Stimulated activated CD8-positive, alpha-beta memory T cell treated with anti-CD3 and anti-CD28 coated beads, Interleukin-15, amount 100 ng/mL, for 1 hour (primary cell): ENCODE measurements around the gene EOMES.

Source experiments
- DNase-seq: peaks from one replicate; pipeline ENCODE4 v3.0.0-alpha.2; 2020; ENCODE audit warnings: low read depth

The EOMES gene

DNA sequence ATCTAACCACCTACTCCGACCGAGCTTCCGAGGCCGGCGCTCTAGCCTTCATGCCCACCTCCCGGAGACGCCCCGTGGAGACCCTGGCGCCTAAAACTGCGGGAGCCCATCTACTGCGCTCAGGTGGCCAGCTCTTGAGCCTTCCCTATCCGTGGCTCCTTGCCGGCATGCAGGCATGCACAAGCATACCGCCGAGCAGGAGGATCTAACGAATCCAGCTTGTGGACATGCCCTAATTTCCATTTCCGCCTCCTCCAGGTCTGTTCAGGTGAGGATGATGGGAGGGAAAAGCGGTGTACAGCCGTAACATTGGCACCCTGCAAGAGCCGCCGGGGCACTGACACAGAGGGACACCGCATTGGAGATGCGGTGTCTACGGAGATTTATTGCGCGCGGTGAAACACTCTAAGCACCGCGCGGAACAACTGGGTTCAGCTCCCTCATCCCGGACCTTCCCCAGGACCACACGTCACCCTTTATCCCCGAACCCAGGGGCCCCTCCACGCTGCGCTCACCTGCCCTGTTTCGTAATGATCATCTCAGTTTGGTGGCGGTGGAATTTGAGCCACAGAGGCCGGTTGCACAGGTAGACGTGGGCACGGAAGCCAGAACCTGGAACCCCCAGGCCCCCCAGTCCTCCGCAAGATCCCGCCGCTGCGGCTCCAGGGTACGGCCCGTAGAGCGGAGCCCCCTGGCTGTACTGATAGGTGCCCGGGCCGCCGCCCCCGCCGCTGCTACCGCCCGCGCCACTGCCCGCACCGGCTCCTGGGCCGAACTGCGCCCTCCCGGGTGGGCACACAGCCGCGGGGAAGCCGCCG, 1.0 kb downstream of the EOMES start:
- no peak for DNase-seq

- DNase-seq: no peak
Observed at GRCh38 chr3:27719314-27720003, 2.7 kb downstream of the EOMES start.

DNA sequence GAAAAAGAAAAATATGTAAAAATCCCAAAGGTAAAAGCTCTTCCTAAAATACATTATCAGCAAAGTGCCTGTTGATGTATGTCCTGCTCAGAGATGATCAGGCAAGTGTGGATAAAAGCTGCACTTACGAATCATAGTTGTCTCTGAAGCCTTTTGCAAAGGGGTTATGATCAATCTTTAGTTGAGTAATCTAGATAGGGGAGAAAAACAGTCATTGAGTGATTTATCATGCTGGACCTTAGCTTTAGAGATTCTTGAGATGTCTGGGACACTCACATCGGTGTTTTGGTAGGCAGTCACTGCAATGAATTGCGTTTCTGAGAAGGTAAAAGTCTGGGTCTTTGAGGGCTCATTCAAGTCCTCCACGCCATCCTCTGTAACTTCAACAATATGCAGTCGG, 3.7 kb downstream of the EOMES start:
- no peak for DNase-seq

- no peak for DNase-seq
Observed at GRCh38 chr3:27717200-27717852, 4.8 kb downstream of the EOMES start.

GRCh38 chr3:27716309-27716708, 5.8 kb downstream of the EOMES start:
- no peak for DNase-seq

DNA sequence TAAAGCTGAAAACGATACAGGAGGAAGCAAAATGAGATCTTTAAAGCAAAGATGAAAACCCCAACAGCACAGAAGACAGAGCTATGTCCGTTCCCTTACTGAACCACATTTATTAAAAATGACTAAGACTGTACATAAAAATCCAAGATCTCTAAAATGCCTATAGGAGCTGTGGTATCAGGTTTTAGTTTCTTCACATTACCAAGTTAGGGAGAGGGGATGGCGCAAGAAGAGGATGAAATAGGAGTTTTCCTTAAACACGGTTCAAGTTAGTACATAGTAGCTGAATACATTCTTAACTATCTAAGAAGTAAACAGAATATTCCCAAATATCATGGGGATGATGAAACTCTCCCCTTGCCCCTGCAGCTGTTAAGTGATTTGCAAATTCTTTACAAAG, 6.3 kb downstream of the EOMES start:
- no peak for DNase-seq

DNA sequence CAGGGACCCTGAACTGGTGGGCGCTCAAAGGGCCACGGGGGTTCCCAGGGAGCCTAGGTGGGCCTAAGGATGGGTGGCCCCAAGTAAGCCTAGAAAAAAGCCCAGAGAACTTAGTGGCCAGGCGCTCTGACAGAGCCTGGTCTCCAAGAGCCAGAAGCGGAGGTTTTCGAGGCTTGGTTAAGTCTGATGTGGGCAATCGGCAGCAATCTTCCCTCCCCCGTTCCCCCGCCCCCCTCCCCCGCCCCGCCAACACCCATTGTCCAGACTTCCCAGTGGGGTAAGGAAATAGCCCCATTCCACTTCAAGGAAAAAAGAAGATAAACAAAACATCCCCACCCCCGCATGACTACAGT, 6.7 kb downstream of the EOMES start:
- DNase-seq: no peak

- DNase-seq: no peak
Observed at GRCh38 chr3:27714692-27715453, 7.2 kb downstream of the EOMES start.

GRCh38 chr3:27714146-27714526, 8.0 kb downstream of the EOMES start:
- DNase-seq: no peak

- no peak for DNase-seq
Observed at GRCh38 chr3:27713435-27714145, 8.5 kb downstream of the EOMES start.

DNA sequence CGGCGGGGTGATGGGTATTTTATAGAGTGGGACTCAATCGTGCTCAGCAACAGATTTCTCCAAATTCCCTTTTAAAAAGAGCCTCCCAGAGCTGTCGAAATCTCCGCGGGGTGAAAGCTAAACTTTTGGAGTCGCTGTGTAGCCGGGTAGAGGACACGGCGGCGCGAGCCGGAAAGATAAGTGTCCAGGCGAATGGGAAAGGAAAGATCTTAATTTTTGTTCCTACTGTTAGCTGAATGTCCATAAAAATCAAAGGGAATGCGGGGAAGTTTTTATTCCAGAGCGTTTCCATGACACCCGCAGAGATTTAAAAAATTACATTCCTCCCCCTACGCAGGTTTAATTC, 9.1 kb downstream of the EOMES start:
- DNase-seq: no peak

GRCh38 chr3:27712136-27713077, 9.7 kb downstream of the EOMES start:
- DNase-seq: peak; percentile 62

DNA sequence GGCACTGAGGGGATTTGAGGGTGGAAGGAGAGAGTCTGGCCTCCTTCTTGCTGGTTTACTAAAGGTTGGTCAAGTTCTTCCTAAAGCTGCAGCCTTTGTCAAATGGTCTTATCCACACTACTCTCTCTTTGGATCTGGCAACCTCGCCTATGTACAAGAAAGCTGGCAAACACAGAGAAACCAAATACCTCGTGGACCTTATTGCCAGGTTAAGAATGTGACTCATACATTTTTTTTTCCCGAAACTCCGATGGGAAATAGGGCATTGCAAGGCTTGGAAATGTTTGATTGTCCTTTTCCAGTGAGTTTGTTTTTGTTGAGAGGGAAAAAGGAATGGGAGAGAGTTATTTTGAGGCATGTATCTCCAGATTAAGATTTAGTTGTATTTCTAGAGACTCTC, 13.9 kb downstream of the EOMES start:
- no peak for DNase-seq

GRCh38 chr3:27699067-27699466, 23.1 kb downstream of the EOMES start:
- no peak for DNase-seq

DNA sequence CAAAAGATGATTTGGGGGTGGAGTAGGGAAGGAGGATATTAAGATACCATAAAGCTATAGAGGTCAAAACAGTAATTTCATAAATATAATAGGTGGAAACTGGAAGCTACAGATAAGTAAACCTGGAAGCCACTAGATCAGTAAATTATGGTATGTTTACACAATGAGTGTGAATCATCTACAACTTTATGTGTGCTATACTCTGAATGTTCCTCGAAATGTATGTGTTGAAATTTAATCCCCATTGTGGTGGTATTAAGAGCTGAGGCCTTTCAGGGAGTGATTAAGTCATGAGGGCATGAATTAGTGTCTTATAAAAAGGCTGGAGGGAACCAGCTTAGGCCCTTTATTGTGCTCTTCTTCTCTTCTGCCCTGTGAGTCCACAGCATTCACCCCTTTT, 25.2 kb downstream of the EOMES start:
- no peak for DNase-seq

GRCh38 chr3:27695636-27696035, 26.5 kb downstream of the EOMES start:
- no peak for DNase-seq

- no peak for DNase-seq
Observed at GRCh38 chr3:27688053-27688452, 34.1 kb downstream of the EOMES start.

DNA sequence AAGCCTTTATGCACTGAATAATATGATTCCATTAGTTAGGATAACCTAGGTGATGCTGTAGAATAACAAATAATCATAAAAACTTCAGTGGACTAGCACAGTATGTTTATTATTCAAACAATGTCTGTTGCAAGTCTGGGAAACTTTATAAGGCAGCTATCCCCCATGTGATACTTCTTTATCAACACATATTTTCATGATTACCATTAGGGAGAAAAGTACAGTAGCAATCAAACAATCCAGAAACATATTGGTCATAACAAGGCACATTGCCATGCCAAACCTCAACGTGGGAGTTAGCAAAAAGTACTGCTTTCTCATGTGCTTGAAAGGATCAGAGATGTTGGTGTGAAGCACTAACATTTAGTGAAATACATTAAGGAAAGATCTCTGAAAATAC, 35.5 kb downstream of the EOMES start:
- DNase-seq: no peak

DNA sequence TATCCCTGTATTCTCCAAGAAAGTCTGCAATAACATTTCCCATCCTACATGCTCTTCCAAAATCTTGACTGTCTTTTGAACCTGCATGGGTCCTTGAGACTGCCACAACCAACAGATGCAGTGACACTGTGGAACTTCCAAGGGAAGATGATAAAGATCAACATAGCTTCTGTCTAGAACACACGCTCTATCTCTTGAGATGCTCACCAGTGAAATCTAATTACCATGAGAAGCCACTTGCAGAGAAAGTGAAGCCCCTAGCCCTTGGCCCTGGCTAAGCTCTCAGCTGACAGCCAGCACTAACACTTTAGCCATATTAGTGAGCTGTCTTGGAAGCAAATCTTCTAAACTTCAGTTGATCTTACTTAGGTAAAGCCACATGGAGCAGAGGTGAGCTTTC, 36.6 kb downstream of the EOMES start:
- DNase-seq: no peak

- DNase-seq: no peak
Observed at GRCh38 chr3:27684302-27684701, 37.8 kb downstream of the EOMES start.

DNA sequence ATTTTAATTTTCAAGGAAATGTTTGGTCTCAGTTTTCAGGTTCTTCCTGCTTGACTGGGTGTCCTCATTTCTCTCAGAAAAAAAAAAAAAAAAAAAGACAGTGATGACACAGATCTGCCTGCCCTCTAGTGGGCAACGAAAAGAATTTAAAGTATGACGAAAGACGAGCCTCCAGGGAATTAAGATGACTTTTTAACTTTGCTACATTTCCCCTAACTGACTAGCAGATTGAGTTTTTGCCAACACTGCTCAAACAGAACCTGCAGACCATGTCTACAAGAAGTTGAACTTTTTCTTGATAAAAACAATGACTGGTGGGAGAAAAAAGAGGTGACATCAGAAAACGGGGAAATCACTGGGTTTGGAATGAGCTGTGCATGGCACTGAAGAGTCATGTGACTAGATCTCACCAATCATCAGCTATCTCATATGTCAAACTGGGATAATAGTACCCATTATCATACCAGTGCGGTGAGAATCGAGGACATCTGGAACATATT, 40.8 kb downstream of the EOMES start:
- DNase-seq: no peak
